CD4-positive, alpha-beta T cell treated with Interleukin-10 for 1 hour (primary cell): ENCODE results near the gene MC2R.
"Not testable (repeated sequence)": the region's sequence is repeated elsewhere in the genome, so short reads cannot be mapped to it uniquely, and the experiment has no call there.

Experiments used
- DNase-seq: peaks from one replicate; pipeline ENCODE4 v3.0.0-alpha.2; 2020

The MC2R gene

GRCh38 chr18:13892098-13892497 lies 23.2 kb downstream of the MC2R start:
- no peak for DNase-seq

DNA sequence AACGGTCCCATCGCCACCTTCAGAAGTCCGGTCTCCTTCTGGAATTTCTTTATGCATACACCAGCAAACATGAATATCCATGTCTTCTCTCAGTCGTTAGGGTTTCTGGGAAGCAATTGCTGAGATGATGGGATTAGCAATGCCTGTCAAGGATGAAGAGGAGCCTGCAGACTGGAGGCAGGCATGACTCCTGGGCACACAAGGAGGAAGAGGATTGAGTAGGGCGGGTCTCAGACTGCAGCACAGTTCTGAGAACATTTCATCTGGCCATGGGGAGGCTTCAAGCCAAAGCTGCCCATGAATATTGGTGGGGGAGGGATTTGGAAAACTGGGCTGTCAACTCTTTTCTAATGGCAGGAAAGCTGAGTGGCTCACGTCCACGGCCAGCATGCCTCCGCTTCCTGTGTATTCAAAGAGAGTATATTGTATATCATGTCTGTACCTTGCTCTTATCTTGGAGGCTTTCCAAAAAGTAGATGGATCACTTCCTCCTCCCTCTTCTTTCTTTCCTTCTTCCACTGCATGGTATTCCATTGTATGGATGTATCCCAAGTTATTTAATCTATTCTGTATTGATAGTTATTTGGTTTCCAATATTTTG lies 24.5 kb downstream of the MC2R start:
- no peak for DNase-seq

DNA sequence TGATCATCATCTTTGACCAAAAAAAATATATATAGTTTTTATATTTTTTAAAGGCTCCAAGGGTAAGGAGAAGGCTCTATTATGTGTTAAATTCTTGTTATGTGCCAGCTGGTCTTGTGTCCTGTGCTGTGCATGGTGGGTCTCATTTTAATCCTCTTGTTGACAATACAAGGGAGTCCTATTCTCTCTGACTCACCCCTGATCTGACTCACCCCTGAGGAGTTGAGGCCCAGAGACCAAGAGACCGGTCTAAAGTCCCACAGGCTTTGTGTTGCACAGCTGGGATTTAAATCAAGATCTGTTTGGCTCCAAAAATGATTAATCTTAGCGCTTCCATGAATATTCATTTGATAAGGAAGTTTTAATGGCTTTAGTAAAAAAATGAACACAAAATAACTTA lies 25.7 kb downstream of the MC2R start:
- no peak for DNase-seq

DNA sequence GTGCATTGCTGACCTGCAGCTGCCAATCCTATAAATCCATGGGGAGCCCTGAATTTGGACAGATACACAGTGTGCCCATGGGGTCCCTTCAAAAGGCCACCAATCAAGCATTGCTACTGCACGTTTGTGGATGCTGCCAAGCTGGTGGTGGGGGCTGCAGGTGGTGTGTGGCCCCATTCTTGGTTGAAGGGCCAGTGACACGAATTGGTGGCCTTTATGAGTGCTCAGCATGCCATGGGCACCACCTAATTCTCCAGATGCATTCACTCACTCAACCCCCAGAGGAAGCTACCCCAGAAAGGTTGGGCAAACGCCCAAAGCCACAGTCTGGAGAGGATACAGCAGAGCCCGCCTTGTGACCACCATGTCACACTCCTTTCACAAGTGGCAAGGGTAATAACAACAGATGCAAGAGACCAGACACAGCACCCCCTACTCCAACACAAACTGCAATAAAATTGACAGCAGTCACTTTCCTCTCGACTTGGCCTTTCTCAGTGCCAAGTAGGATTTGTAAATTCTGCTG lies 27.1 kb downstream of the MC2R start:
- DNase-seq, result no peak

DNA sequence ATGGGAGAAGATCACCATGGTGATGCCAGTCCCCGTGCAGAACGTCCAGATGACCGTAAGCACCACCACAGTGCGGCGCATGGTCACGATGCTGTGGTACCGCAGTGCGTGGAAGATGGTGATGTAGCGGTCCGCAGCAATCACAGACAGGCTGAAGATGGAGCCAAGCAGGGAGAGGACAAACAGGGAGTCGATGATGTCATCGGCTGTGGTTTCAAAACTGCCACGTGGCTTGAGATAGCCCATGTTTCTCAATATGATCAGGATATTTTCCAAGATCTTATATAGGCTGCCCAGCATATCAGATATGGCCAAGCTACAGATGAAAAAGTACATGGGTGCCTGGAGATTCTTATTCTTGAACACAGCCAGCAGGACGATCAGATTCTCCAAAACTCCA lies 30.3 kb downstream of the MC2R start:
- DNase-seq, result no peak

DNA sequence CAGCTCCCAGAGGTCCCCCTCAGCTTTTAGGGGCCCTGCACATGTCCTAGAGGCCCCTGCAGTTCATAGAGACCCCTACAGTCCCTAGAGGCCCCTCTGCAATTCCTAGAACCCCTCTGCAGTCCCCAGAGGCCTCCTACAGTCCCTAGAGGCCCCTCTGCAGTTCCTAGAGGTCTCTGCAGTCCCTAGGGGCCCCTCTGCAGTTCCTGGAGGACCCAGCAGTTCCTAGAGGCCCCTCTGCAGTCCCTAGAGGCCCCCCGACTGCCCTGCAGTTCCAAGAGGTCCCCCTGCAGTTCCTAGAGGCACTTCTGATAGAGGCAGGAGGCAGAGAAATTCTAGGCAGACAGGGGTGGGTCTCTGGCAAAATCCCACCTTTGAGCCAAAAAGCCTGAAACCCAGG lies 35.4 kb downstream of the MC2R start:
- DNase-seq, result no peak

- DNase-seq, result no peak
These were observed 35.8 kb downstream of the MC2R start for GRCh38 chr18:13879492-13879891.

DNA sequence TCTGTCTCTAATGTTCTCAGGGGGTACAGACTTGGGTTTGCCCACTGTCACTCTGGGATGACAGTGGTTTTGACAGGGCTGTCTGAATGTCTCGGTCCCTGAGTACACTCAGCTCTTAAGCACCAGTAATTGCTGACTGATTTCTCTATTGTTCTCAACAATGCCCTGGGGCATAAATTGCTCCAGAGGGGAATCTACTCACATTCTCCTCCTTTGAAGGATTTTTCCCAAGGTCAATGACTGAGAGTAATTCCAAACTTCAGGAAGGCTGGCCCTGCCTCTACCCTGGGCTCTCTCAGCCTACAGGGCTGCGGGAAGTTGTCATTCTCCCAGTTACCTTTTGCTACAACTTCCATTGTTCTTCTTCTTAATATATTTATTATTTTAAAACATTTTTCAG lies 36.5 kb downstream of the MC2R start:
- no peak for DNase-seq

DNA sequence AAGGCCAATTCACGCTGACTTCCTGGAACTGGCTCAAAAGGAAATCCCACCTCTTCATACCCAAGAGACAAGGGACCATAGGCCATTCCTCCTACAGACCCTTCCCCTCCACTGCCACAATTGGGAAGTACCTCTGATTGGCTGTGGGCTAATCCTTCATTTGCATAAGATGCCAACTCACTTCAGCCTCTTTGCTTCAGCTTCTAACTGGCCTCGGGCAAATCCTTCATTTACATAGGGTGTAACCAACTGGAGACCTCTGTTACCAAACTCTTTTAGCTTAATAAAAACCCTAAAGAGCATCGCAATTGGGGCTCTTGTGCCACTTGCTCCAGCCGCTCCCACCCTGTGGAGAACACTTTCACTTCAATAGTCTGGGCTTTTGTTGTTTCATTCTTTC lies 38.2 kb downstream of the MC2R start:
- DNase-seq, result no peak

GRCh38 chr18:13874558-13874957 lies 40.8 kb downstream of the MC2R start:
- DNase-seq, result no peak

DNA sequence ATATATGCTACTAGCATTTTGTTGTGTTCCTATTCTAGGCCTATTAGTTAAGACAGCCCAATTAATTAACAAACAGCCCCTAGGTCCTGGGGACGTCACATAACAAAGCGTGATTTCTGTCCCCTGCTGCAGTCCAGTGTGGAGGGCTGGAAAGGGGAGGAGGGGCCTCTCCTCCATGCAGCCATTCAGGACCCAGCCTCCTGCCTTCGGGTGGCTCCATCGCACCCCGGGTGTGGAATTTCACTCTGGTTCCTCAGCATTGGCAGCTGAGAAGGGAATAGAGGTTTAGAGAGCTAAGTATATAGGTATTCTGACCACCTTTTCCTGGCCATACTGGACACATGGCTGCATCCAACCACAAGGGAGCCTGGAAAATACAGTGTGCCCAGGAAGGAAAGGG lies 42.4 kb downstream of the MC2R start:
- DNase-seq, result no peak

- DNase-seq, result no peak
These were observed 43.0 kb downstream of the MC2R start for GRCh38 chr18:13872373-13872772.

- no peak for DNase-seq
These were observed 43.6 kb downstream of the MC2R start for GRCh38 chr18:13871701-13872100.

DNA sequence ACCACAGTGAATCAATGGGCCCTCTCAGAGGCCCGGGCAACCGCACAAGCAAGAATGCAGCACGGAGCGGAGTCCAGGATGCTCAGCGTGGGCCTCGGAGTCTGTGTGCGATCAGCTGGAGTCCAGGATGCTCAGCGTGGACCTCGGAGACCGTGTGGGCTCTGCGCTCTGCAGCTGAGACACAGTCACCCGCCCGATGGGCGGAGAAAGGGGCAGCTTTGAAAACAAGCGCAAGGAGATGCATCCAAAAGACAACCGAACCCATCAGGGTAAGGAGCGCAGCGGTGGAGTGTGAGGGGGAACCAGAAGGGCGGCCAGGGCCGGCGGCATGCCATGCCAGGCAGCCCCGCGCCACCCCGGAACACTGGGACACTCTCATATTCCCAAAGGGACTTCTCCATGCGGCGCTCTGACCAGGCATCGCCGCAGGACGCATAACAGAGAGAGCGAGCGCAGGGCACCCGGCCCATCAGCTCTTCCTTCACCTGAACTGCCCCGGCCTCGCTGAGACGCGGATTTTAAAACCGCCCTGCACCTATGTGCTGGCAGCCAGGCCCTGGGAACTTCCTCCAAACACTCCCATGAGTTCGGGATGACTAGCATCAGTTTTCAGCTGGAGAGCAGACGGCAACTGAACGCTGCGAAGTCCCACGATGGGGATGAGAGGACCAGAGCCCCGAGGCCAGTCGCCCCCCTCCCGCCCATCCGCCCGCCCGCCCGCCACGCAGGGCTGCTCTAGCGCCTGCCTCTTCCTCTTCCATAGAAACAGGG lies 46.6 kb downstream of the MC2R start:
- no peak for DNase-seq

- not testable (repeated sequence) for DNase-seq
These were observed 52.4 kb downstream of the MC2R start for GRCh38 chr18:13862898-13863297.

- no peak for DNase-seq
These were observed 65.5 kb downstream of the MC2R start for GRCh38 chr18:13849791-13850190.

DNA sequence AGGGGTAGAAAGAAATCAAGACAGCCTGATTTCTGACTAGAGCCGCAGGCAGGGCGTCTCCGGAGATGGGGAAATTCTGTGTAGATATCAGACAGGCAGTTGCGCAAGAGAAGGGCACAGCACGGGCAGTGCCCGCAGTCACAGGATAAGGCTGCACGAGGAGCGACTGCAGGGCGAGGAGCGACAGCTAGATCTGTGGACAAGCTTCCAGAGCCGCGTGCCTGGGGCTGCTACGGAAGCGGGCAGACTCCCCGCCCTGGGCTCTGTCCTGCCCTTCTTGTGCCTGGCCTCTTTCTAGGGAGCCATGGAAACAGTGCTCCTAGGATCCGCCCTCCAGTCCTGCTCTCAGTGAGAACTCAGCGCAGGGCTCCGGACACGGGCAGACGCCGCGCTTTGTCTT lies 78.8 kb downstream of the MC2R start:
- no peak for DNase-seq

GRCh38 chr18:13835202-13835601 lies 80.1 kb downstream of the MC2R start:
- no peak for DNase-seq

DNA sequence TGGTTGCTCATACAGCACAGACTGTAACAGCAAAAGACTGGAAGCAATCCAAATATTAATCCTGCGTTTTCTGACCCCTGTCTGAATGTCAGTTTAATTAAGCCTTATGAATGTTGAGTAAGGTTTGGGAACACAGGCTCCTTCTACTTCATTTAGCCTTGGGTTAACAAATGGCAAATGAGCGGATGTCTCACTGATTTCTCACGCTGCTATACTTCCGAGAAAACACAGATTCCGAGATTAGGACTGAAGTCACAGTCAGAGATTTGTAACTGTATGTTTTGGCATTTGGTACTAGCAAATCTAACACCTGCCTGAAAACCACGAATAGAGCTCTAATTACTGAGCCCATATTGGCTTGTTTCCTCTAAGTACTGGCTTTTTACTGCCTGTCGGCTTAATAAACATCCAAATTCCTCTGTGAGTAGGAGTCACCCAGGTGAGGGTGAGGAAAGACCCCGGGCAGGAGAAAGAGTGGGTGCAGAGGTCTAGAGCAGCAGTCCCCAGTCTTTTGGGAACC lies 80.8 kb downstream of the MC2R start:
- DNase-seq, result no peak
